ENCODE data around the gene ESYT2.

Gene ESYT2

GRCh38 chr7:158795272-158795671 lies 34.0 kb downstream of the ESYT2 start:
- no peak for DNase-seq

DNA sequence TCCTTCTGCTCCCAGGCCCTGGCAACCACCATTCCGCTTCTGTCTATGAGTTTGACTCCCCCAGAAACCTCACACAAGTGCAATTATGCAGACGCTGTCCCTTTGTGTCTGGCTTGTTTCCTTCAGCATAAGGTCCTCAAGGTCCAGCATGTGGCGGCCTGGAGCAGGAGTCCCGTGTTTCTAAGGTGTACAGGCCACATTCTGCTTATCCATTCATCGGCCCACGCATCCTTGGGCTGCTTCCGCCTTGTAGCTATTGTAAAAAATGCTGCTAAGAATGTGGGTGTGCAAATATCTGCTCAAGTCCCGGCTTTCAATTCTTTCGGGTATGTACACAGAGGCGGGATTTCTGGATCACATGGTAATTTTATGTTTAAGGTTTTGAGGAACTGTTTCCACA lies 38.2 kb downstream of the ESYT2 start:
- DNase-seq, result no peak

- DNase-seq, result no peak
Observed at GRCh38 chr7:158789842-158790241, 39.5 kb downstream of the ESYT2 start.

- no peak for DNase-seq
Observed at GRCh38 chr7:158786898-158787297, 42.4 kb downstream of the ESYT2 start.

GRCh38 chr7:158784270-158784669 lies 45.0 kb downstream of the ESYT2 start:
- DNase-seq, result no peak

- no peak for DNase-seq
Observed at GRCh38 chr7:158783595-158783994, 45.7 kb downstream of the ESYT2 start.

DNA sequence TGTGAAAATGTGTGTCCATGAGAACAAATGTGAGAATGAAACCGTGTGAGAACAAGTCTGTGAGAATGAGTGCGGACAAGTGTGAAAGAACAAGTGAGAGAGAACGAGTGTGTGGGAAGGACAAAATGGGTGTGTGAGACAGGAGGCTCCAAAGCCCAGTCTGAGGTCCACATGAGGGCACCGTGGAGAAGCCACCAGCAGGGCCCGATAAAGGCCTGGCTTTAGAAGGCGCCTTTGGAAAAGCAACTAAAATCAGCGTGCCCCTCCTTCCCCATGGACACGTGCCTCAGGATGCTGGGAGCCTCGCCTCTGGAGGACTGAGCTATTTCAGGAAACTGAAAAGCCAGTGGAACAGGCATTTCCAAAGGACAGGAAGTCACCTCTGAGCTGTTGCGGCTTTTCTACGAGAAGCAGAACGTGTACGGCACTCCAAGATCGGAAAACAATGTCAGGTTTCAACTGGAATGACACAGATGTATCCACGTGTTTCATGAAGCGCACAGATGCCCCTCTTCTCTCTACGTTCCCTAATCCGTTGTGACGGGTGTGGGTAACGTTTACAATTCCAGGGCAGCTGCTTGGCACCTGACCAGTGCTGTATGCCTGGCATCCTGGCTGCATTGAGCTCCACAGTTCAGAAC lies 46.4 kb downstream of the ESYT2 start:
- DNase-seq, result no peak

GRCh38 chr7:158781974-158782664 lies 47.2 kb downstream of the ESYT2 start:
- no peak for DNase-seq

DNA sequence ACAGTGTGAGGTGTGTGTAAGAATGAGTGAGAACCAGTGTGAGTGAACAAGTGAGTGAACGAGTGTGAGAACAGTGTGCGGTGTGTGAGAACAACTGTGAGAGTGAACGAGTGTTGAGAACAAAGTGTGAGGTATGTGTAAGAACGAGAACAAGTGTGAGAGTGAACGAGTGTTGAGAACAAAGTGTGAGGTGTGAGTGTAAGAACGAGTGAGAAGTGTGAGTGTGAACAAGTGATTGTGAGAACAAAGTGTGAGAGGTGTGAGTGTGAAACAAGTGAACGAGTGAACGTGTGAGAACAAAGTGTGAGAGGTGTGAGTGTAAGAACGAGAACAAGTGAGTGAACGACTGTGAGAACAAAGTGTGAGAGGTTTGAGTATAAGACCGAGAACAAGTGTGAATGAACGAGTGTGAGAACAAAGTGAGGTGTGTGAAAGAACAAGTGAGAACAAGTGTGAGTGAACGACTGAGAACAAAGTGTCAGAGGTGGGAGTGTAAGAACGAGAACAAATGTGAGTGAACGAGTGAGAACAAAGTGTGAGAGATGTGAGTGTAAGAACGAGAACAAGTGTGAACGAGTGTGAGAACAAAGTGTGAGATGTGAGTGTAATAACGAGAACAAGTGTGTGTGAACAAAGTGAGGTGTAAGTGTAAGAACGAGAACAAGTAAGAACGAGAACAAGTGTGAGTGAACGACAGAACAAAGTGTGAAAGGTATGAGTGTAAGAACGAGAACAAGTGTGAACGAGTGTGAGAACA lies 47.9 kb downstream of the ESYT2 start:
- DNase-seq, result no peak

DNA sequence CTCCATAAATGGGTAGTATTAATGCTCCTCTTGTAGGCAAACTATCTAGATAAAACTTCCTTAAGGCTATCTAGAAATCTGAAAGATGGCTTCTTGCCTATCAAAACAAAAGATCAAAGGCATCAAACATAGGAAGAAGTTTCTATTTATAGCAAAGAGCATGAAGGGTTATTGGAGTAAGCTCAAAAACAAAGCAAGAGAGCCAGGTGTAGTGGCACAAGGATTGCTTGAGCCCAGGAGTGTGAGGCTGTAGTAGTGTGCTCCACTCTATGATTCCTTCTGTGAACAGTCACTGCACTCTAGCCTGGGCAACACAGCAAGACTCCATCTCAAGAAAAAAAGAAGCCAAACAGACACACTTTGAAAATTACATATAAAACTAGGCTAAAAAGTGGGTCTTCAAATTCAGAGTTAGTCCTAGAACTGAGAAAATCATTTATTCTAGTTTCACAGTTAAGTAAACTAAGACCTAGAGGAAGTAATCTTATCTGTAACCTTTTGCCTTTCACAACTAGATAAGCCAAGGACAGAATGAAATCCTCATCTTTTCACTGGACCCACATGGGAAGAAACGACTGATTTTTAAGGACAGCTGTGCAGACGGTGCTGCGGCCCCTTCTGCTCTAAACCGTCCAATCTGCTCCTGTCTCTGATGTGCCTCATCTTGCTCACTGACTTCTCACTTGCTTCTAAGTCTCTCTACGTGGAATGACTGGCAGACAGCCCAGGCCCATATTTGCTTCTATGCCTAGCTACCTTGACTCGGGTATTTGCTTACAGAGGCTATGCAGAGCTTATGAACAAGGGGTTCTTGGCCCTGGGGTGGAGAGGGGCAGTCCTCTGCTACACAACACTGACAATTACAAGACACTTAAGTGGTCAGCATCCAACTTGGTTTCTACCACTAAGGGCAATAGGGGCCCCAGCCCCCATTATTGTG lies 50.0 kb downstream of the ESYT2 start:
- DNase-seq, result no peak

DNA sequence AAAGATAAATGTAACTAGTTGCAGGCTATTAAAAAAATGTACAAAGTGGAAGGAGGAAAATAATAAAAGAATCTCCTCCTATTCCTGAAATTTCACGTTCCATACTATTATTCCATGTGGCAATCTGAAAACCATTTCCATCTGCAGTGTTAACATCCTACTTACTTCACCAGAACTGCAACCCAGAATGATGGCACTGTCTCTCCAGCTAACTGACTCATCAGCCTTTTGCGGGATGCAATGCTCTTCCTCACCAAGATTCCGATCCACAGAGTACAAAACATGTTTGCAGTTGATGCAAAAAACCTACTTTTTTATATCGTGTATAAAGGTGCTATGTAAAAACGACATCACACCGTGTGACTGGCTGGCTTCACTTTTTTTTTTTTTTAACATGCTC lies 50.8 kb downstream of the ESYT2 start:
- no peak for DNase-seq

GRCh38 chr7:158777793-158778192 lies 51.5 kb downstream of the ESYT2 start:
- DNase-seq, result no peak

DNA sequence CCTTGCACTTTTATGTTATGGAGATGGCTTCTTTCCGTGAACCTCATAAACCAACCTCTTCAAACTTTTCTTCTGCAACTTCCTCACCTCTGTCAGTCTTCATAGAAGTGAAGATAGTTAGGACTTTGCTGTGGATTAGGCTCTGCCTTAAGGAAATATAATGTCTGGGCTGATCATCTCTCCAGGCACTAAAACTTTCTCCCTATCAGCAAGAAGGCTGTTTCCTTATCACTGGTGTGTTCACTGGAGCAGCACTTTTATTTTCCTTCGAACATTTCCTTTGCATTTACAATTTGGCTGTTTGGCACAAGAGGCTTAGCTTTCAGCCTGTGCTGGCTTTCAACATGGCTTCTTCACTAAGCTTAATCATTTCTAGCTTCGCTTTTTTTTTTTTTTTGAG lies 52.8 kb downstream of the ESYT2 start:
- no peak for DNase-seq

DNA sequence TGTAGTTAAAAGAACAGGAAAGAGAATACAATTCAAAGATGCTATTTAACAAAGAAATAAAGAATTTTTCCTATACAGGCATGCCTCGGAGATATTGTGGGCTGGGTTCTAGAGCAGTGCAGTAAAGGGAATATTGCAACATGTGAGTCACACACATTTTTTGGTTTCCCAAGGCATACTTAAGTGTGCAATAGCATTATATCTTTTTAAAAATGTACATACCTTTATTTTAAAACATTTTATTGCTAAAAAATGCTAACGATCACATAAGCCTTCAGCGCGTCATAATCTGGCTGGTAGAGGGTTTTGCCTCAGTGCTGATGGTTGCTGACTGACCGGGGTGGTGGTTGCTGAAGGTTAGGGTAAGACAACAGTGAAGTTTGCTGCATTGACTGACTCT lies 54.4 kb downstream of the ESYT2 start:
- DNase-seq, result no peak

- no peak for DNase-seq
Observed at GRCh38 chr7:158772916-158773315, 56.4 kb downstream of the ESYT2 start.

GRCh38 chr7:158771213-158771834 lies 58.0 kb downstream of the ESYT2 start:
- no peak for DNase-seq

DNA sequence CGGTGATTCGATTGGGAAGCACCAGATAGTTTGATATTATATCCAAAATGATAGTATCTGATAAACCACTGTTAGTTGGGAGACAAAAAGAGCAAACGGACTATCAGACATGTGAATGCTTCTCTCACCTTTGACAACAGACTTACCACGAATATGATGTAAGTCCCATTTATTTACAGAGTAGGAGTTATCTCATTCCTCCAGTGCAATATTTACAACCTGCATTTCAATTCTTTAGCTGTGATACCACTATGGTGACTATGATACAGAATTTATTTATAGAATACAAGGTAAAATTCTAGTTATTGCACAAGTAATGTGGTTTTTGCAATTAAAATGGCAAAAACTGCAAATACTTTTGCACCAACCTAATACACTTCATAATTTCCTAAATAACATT lies 61.6 kb downstream of the ESYT2 start:
- DNase-seq, result no peak

GRCh38 chr7:158766570-158767281 lies 62.6 kb downstream of the ESYT2 start:
- no peak for DNase-seq

GRCh38 chr7:158765020-158765419 lies 64.3 kb downstream of the ESYT2 start:
- no peak for DNase-seq

- DNase-seq, result no peak
Observed at GRCh38 chr7:158763454-158764033, 65.8 kb downstream of the ESYT2 start.

DNA sequence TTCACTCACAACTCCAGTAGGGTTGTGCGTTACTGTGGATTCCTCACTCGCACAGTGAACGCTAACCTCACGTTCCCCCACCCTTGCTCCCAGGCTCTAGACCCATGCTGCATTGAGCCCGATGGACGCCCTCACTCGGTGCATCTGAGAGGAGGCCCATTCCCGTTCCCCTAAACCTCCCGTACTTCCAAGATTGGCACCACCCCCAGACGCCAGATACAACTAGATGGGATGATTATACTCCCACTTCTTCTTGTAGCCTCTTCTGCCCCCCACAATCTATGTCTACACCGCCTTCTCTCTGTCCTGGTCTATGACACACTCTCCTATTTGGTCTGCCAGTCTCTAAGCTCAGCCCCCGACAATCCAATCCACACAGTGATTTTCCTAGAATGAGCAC lies 67.4 kb downstream of the ESYT2 start:
- no peak for DNase-seq

- no peak for DNase-seq
Observed at GRCh38 chr7:158760936-158761335, 68.4 kb downstream of the ESYT2 start.

Measured in NCI-H1092 (cell line).